ENCODE measurements around the gene SRPK1. TPM values are rescaled to one million over a fixed set of nuclear protein-coding genes. Genes with fewer than 3 reads are reported as not detected.

SRPK1 gene
- total and polyA plus RNA-seq, 2 of the 13 experiments (the other 11 are each of a cell fraction or from before 2014, with no cell fraction given): 56.4 to 142 TPM

DNA sequence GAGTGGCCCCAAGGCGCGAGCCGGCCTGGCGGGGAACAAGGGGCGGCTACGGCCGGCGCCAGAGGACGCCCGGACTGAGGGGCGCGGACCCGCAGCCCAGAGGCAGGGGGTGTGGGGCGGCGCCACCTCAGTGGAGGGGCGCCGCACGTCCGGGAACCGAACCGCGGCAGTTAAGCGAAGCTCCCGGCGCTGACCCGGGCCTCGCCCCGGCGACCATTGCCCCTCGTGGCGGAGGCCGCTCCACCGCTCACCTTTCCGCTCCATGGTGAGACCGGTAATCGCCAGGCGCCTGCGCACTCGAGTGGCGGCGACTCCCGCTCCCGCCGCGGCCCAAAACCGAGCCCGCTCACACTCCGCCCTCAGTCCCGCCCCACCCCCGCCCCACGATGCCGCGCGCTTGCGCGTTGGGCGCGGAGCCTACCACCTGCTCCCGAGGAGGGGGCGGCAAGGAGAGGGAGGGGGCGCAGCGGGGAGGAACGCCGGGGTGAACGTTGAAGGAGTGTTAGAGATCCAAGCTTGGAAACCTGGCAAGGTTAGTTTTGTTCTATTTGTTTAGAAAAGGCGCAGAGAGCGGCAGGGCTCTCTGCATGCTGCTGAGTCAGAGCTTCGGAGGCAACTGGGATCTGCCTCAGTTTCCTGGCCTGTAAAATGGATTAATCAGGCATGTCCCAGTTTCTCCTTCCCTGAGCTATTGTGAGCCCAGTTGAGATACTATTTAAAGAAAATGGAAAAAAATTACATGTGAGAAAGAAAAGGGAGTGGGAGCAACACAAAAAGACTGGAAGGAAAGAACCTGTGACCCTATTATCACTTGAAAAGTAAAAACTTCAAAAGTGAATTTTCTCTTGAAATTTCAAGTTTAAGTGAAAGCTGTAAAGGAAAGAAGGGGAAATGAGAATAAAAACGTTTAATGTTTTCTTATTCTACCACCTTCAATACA is at the start of gene SRPK1 (continued):
- TF ChIP-seq SMAD9 (CRISPR knock-in tag; IDR thresholded peaks at IDR 0.05): no peak
- TF ChIP-seq KDM3A (CRISPR knock-in tag; IDR thresholded peaks at IDR 0.05; ENCODE audit: low read depth): no peak; the same call in 1 of the 2 replicates
- peak; percentile 87 for TF ChIP-seq ZMAT3 (CRISPR knock-in tag; conservative IDR thresholded peaks at IDR 0.05)
- TF ChIP-seq, protein P1, sequence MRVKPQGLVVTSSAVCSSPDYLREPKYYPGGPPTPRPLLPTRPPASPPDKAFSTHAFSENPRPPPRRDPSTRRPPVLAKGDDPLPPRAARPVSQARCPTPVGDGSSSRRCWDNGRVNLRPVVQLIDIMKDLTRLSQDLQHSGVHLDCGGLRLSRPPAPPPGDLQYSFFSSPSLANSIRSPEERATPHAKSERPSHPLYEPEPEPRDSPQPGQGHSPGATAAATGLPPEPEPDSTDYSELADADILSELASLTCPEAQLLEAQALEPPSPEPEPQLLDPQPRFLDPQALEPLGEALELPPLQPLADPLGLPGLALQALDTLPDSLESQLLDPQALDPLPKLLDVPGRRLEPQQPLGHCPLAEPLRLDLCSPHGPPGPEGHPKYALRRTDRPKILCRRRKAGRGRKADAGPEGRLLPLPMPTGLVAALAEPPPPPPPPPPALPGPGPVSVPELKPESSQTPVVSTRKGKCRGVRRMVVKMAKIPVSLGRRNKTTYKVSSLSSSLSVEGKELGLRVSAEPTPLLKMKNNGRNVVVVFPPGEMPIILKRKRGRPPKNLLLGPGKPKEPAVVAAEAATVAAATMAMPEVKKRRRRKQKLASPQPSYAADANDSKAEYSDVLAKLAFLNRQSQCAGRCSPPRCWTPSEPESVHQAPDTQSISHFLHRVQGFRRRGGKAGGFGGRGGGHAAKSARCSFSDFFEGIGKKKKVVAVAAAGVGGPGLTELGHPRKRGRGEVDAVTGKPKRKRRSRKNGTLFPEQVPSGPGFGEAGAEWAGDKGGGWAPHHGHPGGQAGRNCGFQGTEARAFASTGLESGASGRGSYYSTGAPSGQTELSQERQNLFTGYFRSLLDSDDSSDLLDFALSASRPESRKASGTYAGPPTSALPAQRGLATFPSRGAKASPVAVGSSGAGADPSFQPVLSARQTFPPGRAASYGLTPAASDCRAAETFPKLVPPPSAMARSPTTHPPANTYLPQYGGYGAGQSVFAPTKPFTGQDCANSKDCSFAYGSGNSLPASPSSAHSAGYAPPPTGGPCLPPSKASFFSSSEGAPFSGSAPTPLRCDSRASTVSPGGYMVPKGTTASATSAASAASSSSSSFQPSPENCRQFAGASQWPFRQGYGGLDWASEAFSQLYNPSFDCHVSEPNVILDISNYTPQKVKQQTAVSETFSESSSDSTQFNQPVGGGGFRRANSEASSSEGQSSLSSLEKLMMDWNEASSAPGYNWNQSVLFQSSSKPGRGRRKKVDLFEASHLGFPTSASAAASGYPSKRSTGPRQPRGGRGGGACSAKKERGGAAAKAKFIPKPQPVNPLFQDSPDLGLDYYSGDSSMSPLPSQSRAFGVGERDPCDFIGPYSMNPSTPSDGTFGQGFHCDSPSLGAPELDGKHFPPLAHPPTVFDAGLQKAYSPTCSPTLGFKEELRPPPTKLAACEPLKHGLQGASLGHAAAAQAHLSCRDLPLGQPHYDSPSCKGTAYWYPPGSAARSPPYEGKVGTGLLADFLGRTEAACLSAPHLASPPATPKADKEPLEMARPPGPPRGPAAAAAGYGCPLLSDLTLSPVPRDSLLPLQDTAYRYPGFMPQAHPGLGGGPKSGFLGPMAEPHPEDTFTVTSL (CRISPR knock-in tag; IDR thresholded peaks at IDR 0.05; ENCODE audit: borderline replicate concordance): peak; percentile 30; the same call in 1 of the 2 replicates
- TF ChIP-seq CSRNP1 (CRISPR knock-in tag; IDR thresholded peaks at IDR 0.05): peak; percentile 77; the same call in 1 of the 2 replicates
- TF ChIP-seq ZBTB7B (CRISPR knock-in tag; IDR thresholded peaks at IDR 0.05): no peak; the same call in 1 of the 2 replicates
- TF ChIP-seq ZNF567 (CRISPR knock-in tag; IDR thresholded peaks at IDR 0.05; ENCODE audit: borderline replicate concordance): peak; percentile 72; the same call in 1 of the 2 replicates
- TF ChIP-seq ZNF124 (CRISPR knock-in tag; IDR thresholded peaks at IDR 0.05): peak; percentile 90; the same call in 1 of the 2 replicates
- no peak for TF ChIP-seq ZFP36L1 (CRISPR knock-in tag; IDR thresholded peaks at IDR 0.05)
- 0 out of 2 replicates have a peak, but pooled peaks have one; percentile 87 for TF ChIP-seq KAT7 (CRISPR knock-in tag; IDR thresholded peaks at IDR 0.05; ENCODE audit: borderline replicate concordance)
- TF ChIP-seq KLF13 (CRISPR knock-in tag; IDR thresholded peaks at IDR 0.05): no peak
- TF ChIP-seq, protein P2, sequence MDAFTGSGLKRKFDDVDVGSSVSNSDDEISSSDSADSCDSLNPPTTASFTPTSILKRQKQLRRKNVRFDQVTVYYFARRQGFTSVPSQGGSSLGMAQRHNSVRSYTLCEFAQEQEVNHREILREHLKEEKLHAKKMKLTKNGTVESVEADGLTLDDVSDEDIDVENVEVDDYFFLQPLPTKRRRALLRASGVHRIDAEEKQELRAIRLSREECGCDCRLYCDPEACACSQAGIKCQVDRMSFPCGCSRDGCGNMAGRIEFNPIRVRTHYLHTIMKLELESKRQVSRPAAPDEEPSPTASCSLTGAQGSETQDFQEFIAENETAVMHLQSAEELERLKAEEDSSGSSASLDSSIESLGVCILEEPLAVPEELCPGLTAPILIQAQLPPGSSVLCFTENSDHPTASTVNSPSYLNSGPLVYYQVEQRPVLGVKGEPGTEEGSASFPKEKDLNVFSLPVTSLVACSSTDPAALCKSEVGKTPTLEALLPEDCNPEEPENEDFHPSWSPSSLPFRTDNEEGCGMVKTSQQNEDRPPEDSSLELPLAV (CRISPR knock-in tag; conservative IDR thresholded peaks at IDR 0.05; ENCODE audit: low read depth): no peak
- peak; percentile 75 for TF ChIP-seq ZNF138 (CRISPR knock-in tag; IDR thresholded peaks at IDR 0.05; ENCODE audit: low read depth)
- peak; percentile 76; the same call in 1 of the 2 replicates for TF ChIP-seq ZNF556 (CRISPR knock-in tag; IDR thresholded peaks at IDR 0.05; ENCODE audit: borderline replicate concordance)
- TF ChIP-seq THAP9 (CRISPR knock-in tag; IDR thresholded peaks at IDR 0.05; ENCODE audit: borderline replicate concordance): no peak
- peak; percentile 91 for TF ChIP-seq KDM5B (CRISPR knock-in tag; IDR thresholded peaks at IDR 0.05; ENCODE audit: borderline replicate concordance)

All from HepG2 (cell line).